GM19193 (cell line): Measurements from ENCODE around the gene LIMCH1.

Source experiments
- POLR2A ChIP-seq: IDR thresholded peaks from 4 replicates; pipeline ENCODE4 v1.6.1; 2011; ENCODE audit not compliant: insufficient read depth, insufficient read length; ENCODE audit errors: extremely low read depth

The LIMCH1 gene

GRCh38 chr4:41723286-41723685 lies 185.3 kb downstream of the LIMCH1 start:
- no peak for TF ChIP-seq POLR2A

DNA sequence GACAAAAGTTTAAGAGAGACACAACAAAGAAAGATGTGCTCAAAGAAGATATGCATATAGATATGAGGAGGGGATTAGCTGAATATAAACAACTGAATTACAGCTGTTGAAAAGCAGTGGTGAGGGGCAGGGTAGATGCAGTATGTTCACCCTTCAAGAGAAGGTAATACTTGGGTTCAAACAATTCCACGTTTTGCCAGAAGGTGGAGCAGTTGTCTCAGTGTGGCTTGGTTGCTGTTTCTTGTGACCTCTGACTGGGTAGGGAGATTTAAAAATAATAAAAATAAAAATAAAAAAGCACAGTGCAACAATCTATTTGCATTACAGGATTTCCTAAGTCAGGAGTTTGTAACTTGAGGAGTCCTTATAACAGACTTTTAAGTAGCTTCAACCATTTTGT lies 187.3 kb downstream of the LIMCH1 start:
- no peak for TF ChIP-seq POLR2A

DNA sequence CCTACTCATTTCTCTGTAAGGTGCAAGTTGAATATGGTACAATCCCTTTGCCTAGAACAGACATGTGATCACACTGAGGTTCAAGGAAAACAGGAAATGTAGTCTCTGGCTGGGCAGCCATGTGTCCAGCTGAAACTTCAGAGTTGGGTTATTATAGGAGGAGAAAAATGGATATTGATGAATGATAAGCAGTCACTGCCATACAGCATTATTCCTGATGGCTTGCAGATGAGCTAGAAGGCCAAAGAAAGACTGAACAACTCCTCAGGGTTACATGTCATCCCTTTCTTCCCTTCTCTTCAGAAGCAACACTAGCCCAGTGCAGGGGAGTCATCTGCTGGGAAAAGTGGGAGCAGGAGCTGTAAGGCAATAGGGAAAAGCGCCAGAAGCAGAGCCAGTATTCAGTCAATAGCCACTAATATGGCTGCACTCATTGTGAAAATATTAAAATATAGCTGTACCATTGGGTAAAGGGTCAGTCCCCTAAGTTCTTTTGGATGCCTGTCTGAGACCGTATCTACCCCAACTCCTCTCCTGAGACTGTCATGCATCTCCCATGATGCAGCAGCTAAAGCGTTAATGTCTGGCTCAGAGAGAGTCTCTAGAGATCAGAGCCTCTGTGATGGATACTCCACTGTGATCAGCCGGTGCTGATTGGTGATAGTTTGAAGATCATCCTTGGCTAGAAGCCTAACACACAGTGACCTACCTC lies 190.1 kb downstream of the LIMCH1 start:
- TF ChIP-seq POLR2A = no peak

DNA sequence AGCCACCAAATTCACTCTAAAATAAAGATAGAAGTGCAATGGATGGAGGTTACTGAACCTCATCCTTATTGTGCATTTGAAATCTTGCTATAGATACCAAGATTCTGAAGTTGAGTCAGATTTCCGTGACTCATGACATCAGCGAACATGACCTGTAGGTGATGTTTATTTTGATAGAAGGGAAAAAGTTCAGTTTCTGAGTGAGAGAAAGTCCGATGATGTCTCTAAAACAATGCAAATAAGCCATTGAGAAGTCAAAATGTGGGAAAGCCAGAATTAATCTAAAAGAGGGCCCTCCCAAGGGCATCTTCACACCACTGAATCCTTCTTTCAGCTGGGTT lies 190.6 kb downstream of the LIMCH1 start:
- no peak for TF ChIP-seq POLR2A

DNA sequence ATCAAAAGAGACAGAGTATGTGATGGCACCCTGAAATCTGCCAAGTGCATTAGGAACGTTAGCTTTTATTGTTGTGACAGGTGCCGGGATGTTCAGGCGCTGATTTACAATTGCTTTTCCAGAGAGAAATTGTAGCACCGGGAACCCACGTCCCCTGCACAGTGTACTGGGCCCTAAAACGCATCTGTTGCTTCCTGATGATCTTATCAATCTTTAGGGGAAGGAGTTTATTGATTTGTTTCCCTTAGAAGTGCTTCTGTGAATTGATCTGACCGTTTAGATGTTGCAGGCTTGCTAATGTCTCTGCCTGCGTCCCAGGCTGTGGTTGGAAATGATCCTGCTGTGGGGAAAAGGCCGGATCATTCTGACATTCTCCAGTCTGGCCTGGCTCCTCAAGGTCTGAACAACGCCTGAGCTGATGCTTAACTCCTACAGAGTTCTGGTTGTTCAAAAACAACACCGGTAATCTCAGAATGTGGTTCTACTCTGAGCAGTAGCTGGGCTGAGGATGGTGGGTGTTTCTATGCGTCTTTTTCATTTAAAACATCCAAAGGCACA lies 193.7 kb downstream of the LIMCH1 start:
- TF ChIP-seq POLR2A = no peak

- no peak for TF ChIP-seq POLR2A
These were observed 196.4 kb downstream of the LIMCH1 start for GRCh38 chr4:41734371-41734770.

DNA sequence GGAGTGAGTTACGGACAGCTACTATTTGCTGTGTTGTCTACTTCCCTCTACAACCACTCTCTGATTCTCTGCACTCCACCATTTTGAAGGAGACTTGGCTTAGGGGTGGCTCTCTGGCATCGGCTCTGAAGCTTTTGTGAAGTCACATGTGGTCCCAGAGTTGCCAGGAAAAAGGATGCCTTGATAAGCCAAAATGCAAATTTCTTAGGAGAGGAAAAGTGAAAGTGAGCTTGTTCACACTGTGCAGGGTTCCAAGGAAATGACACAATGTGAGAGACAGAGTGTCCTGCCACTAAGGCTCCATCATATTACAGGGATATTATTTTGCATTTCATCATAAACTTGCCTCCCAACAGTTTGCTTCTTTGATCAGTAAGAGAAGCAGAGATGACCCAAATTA lies 203.4 kb downstream of the LIMCH1 start:
- TF ChIP-seq POLR2A = no peak

- TF ChIP-seq POLR2A = no peak
These were observed 206.8 kb downstream of the LIMCH1 start for GRCh38 chr4:41744572-41745291.

GRCh38 chr4:41745292-41746024 lies 207.5 kb downstream of the LIMCH1 start:
- TF ChIP-seq POLR2A = no peak

GRCh38 chr4:41746025-41746439 lies 208.1 kb downstream of the LIMCH1 start:
- no peak for TF ChIP-seq POLR2A

GRCh38 chr4:41746440-41747229 lies 208.7 kb downstream of the LIMCH1 start:
- no peak for TF ChIP-seq POLR2A

GRCh38 chr4:41747230-41748055 lies 209.5 kb downstream of the LIMCH1 start:
- no peak for TF ChIP-seq POLR2A

DNA sequence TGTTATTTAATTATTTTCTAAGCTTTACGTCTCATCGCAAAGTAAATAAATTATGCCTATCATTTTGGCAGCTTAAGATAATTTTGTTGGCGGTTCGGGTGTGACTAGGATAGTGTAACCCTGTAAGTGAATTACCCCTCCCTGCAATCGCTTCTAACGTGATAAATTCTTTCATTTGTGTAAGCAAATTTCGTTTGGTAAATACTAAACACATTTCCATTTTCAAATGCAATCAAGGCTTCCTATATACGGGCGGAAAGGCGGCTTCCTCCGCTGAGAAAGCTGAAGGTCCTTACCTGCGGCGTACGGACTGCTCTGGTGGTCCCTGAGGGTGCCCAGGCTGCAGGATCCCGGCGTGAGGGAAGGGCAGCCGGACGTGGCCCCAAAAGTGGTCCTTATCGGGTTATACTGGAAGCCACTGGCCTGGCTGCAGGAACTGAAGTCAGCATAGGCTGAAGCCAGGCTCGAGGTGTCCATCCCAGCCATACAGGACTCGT lies 210.2 kb downstream of the LIMCH1 start:
- TF ChIP-seq POLR2A = no peak

DNA sequence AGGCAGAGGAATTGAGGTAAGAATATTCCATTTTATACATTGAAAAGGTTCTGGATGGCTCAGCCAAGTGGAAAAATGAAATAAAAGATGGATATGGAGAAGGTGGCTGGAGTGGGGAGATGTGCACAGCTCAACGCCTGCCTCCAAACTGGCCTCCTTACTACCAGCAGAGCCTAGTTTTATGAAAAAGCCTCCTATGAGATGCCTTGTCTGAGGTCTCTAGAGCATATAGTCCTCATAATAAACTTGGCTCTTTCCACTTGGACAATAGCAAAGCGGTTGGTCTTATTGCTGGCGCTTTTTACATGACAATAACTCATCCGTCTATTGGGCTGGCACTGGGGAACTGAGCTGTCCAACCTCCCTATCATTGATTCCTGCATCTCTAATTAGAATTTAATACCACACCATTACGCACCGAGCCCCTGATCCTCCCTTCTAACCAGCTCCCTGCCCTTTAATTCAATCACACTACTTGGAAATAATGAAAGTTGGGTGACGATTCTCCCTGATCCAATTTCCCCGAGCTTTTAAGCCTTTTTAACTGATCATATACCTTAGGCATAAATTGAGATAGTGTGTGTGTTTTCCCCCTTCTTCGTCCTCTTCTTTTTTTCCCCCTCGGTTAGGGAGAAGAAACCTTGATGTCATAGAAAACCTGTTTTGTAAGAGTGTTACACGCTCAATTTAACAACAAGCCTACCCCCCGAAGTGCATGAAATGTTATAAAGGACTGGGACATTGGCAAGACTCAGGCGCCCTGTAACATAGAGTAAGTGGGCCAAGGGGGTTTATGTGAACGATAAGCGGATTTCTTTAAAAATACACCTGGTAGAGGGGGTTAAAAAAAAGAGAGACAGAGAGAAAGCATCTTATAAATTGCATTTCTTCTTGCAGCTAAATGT lies 210.9 kb downstream of the LIMCH1 start, which contains the start of gene PHOX2B:
PHOX2B (minus strand) TSS at position 155 of the 905 bp plus-strand sequence; CDS start at position 40, 115 bp downstream.
- TF ChIP-seq POLR2A = no peak
